Loucy (cell line): ENCODE results near the gene NAALADL2.

Experiments
- H2AFZ ChIP-seq: fragments of 200-600 bp; sonication (generic); 2 replicates; pipeline ENCODE4 v1.6.0; 2016; ENCODE audit warnings: antibody characterized with exemption, mild to moderate bottlenecking, low read length, moderate library complexity
- H3F3A ChIP-seq: fragments of 200-600 bp; 2 replicates; pipeline ENCODE4 v1.6.0; 2016; ENCODE audit warnings: antibody characterized with exemption, low read depth, mild to moderate bottlenecking
- H3K27me3 ChIP-seq: fragments of 200-600 bp; sonication (generic); 2 replicates; pipeline ENCODE4 v1.6.1; 2014; ENCODE audit warnings: low read length, mild to moderate bottlenecking; ENCODE audit not compliant: insufficient read depth, poor library complexity, severe bottlenecking
- H3K36me3 ChIP-seq: fragments of 200-600 bp; sonication (generic); 2 replicates; pipeline ENCODE4 v1.6.1; 2016; ENCODE audit warnings: low read length; ENCODE audit not compliant: insufficient read depth
- H3K4me1 ChIP-seq: fragments of 200-600 bp; sonication (generic); 2 replicates; pipeline ENCODE4 v1.5.1; 2014; ENCODE audit warnings: low read length, mild to moderate bottlenecking; ENCODE audit not compliant: insufficient read depth, poor library complexity, severe bottlenecking
- H3K4me2 ChIP-seq: fragments of 200-600 bp; sonication (generic); 2 replicates; pipeline ENCODE4 v1.6.0; 2014; ENCODE audit warnings: antibody characterized with exemption, low read length, low read depth, mild to moderate bottlenecking; ENCODE audit not compliant: poor library complexity, severe bottlenecking
- H3K4me3 ChIP-seq: fragments of 200-600 bp; sonication (generic); 2 replicates; pipeline ENCODE4 v1.5.1; 2014; ENCODE audit warnings: low read length, mild to moderate bottlenecking, mixed read lengths; ENCODE audit not compliant: poor library complexity, severe bottlenecking
- H3K79me2 ChIP-seq: fragments of 200-600 bp; sonication (generic); 2 replicates; pipeline ENCODE4 v1.6.1; 2014; ENCODE audit warnings: low read length; ENCODE audit not compliant: insufficient read depth
- H3K9ac ChIP-seq: fragments of 200-600 bp; sonication (generic); 2 replicates; pipeline ENCODE4 v1.6.0; 2014; ENCODE audit warnings: mild to moderate bottlenecking, low read depth, low read length, moderate library complexity; ENCODE audit not compliant: poor library complexity, severe bottlenecking
- H3K9me2 ChIP-seq: fragments of 200-600 bp; sonication (generic); replicated peaks from 2 replicates; pipeline ENCODE4 v1.6.1; 2016; ENCODE audit warnings: low read depth, low read length, mixed read lengths
- H3K9me3 ChIP-seq: fragments of 200-600 bp; sonication (generic); 2 replicates; pipeline ENCODE4 v1.6.1; 2014; ENCODE audit warnings: mild to moderate bottlenecking, antibody characterized with exemption, low read length, low read depth; ENCODE audit not compliant: insufficient read depth
- H4K20me1 ChIP-seq: fragments of 200-600 bp; sonication (generic); 2 replicates; pipeline ENCODE4 v1.6.0; 2014; ENCODE audit warnings: antibody characterized with exemption, low read length, mild to moderate bottlenecking; ENCODE audit not compliant: insufficient read depth, poor library complexity, severe bottlenecking
- EZH2phosphoT487 ChIP-seq: fragments of 200-600 bp; IDR thresholded peaks from 2 replicates; pipeline ENCODE4 v1.6.1; 2018; ENCODE audit warnings: antibody characterized with exemption, mild to moderate bottlenecking, moderate library complexity, borderline replicate concordance
- TF ChIP-seq, protein P1 (sequence below): fragments of 200-600 bp; sonication (generic); conservative IDR thresholded peaks from 2 replicates; pipeline ENCODE4 v1.5.1; 2014; ENCODE audit warnings: mild to moderate bottlenecking, antibody characterized with exemption, low read length

Gene NAALADL2

DNA sequence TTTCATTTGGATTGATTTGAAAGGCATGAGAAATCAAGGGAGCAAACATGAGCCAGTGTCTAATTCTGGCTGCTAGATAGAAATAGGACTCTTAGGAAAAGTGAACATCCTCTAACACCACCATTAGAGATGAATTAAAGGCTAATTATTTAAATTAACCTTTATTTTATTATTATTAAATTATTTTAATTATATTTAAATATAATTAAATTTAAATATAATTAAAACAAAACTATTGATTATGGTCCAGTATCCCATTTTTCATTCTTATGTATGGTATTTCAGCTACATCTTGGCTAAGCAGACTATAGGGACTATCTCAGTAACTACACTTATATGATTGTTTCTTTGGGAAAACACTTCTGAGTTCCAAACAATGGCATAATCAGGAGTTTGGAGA lies 904.8 kb downstream of the NAALADL2 start:
- H3K9ac ChIP-seq = no peak overlapping the region
- H3K4me2 ChIP-seq = no peak overlapping the region
- no peak overlapping the region for H3K4me3 ChIP-seq
- no peak overlapping the region for H2AFZ ChIP-seq
- H3F3A ChIP-seq = no peaks in the 10 kb centered on the region
- H3K9me3 ChIP-seq = no peaks in the 10 kb centered on the region
- H3K36me3 ChIP-seq = no peaks in the 10 kb centered on the region
- TF ChIP-seq, protein P1, sequence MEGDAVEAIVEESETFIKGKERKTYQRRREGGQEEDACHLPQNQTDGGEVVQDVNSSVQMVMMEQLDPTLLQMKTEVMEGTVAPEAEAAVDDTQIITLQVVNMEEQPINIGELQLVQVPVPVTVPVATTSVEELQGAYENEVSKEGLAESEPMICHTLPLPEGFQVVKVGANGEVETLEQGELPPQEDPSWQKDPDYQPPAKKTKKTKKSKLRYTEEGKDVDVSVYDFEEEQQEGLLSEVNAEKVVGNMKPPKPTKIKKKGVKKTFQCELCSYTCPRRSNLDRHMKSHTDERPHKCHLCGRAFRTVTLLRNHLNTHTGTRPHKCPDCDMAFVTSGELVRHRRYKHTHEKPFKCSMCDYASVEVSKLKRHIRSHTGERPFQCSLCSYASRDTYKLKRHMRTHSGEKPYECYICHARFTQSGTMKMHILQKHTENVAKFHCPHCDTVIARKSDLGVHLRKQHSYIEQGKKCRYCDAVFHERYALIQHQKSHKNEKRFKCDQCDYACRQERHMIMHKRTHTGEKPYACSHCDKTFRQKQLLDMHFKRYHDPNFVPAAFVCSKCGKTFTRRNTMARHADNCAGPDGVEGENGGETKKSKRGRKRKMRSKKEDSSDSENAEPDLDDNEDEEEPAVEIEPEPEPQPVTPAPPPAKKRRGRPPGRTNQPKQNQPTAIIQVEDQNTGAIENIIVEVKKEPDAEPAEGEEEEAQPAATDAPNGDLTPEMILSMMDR = no peak
- TF ChIP-seq EZH2phosphoT487 = no peak
- H4K20me1 ChIP-seq = no peaks in the 10 kb centered on the region
- no peaks in the 10 kb centered on the region for H3K79me2 ChIP-seq
- no peaks in the 10 kb centered on the region for H3K4me1 ChIP-seq
- no peaks in the 10 kb centered on the region for H3K27me3 ChIP-seq
- H3K9me2 ChIP-seq = no peaks in the 10 kb centered on the region

DNA sequence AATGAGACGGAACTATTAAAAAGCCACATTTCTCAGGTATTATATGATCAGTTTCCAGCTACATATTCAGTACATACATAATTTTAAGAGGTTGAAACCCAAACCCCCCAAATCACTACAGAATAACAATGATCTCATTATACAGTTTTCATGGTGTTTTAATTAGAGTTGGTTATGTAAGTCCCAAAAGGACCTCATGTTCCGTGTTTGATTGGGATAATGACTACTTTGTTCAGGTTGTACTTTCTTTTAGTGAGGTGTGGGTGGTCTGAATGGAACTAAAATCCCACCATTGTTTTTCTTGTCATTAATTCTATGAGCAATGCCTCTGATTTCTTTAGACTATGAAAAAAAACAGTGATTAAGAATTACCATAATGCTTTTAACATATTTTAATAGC lies 905.6 kb downstream of the NAALADL2 start:
- Histone ChIP-seq H2AFZ (no peak overlapping the region), H3K36me3 (no peaks in the 10 kb centered on the region), H3F3A (no peaks in the 10 kb centered on the region), H4K20me1 (no peaks in the 10 kb centered on the region), H3K27me3 (no peaks in the 10 kb centered on the region), H3K9ac (no peak overlapping the region), H3K9me3 (no peaks in the 10 kb centered on the region), H3K4me2 (no peak overlapping the region), H3K79me2 (no peaks in the 10 kb centered on the region), H3K9me2 (no peaks in the 10 kb centered on the region), H3K4me3 (no peak overlapping the region), H3K4me1 (no peaks in the 10 kb centered on the region)
- TF ChIP-seq, protein P1 = no peak
- TF ChIP-seq EZH2phosphoT487 = no peak

DNA sequence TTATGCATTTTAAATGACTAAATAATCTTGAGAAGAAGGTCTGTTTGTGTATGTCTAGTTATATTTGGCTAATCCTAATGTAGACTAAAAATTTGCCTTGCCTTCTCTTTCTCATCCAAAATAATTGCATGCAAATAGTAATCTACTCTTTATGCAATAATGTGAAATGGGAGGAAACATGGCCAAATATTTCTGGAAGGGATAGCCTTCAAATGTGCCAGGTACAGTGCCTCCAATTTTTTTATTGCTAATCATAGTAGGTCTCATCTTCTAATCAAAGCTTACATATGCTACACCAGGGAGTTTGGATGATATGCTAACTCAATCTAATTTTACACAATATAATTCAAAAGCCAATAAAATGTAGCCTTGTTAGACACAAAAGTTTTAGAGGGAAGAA lies 911.3 kb downstream of the NAALADL2 start:
- H3K4me3 ChIP-seq = no peak overlapping the region
- H3K9ac ChIP-seq = no peak overlapping the region
- no peaks in the 10 kb centered on the region for H3K9me3 ChIP-seq
- no peaks in the 10 kb centered on the region for H3K27me3 ChIP-seq
- H3F3A ChIP-seq = no peaks in the 10 kb centered on the region
- H4K20me1 ChIP-seq = no peaks in the 10 kb centered on the region
- H3K79me2 ChIP-seq = no peaks in the 10 kb centered on the region
- H2AFZ ChIP-seq = no peak overlapping the region
- TF ChIP-seq EZH2phosphoT487 = no peak
- TF ChIP-seq, protein P1 = no peak
- H3K9me2 ChIP-seq = no peaks in the 10 kb centered on the region
- H3K36me3 ChIP-seq = no peaks in the 10 kb centered on the region
- no peaks in the 10 kb centered on the region for H3K4me1 ChIP-seq
- no peak overlapping the region for H3K4me2 ChIP-seq
